GM12892 (cell line): ENCODE results near the gene PRRC2B.

ENCODE experiments used
- POLR2A ChIP-seq: IDR thresholded peaks from 2 replicates; pipeline ENCODE4 v1.6.1; 2011; ENCODE audit warnings: low read depth, low read length, control low read depth
- POLR2AphosphoS5 ChIP-seq: IDR thresholded peaks from 2 replicates; pipeline ENCODE4 v1.6.1; 2011; ENCODE audit warnings: low read depth, low read length, control low read depth
- TAF1 ChIP-seq: IDR thresholded peaks from 2 replicates; pipeline ENCODE4 v1.6.1; 2011; ENCODE audit warnings: low read depth, mild to moderate bottlenecking, control low read depth, low read length, borderline replicate concordance

DNA sequence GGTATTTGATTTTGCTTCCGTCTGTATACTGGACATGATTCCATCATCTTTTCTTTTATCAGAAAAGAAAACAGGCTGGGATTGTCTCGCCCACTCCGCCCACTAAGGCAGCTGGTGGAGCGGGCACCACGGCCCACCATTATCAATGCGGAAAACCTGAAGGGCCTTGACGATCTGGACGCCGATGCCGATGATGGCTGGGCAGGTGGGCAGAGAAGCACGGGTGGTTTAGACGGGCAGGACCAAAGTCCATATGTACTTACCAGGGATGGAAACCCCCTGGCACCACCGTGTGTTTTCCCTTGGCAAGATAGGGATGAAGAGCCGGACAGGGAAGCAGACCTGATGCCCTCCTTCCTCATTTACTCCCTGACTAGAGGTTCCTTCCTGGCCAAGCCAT, 53.7 kb downstream of the PRRC2B start:
- no peak for TF ChIP-seq POLR2A
- no peak for TF ChIP-seq TAF1
- no peak for TF ChIP-seq POLR2AphosphoS5
